Progenitor cell of endocrine pancreas (in vitro differentiated cells): ENCODE measurements around the gene ABHD18. TPM values are rescaled to one million over a fixed set of nuclear protein-coding genes. Genes with fewer than 3 reads are reported as not detected.

ENCODE experiments used
- DNase-seq: peaks from one replicate; pipeline ENCODE4 v3.0.0; 2021; ENCODE audit warnings: low spot score; ENCODE audit not compliant: unreplicated experiment
- H3K27ac Mint-ChIP-seq: 2 replicates; pipeline ENCODE4 v1.8.0; 2021; ENCODE audit warnings: mild to moderate bottlenecking, moderate library complexity, mixed read lengths
- H3K27me3 Mint-ChIP-seq: 2 replicates; pipeline ENCODE4 v1.8.0; 2021; ENCODE audit warnings: mixed read lengths
- H3K36me3 Mint-ChIP-seq: 2 replicates; pipeline ENCODE4 v1.8.0; 2022; ENCODE audit warnings: mixed read lengths; ENCODE audit not compliant: insufficient read depth
- H3K4me1 Mint-ChIP-seq: 2 replicates; pipeline ENCODE4 v1.8.0; 2021; ENCODE audit warnings: low read depth, mixed read lengths
- H3K4me3 Mint-ChIP-seq: 2 replicates; pipeline ENCODE4 v1.8.0; 2021; ENCODE audit warnings: low read depth, mild to moderate bottlenecking, moderate library complexity, mixed read lengths
- H3K9me3 Mint-ChIP-seq: 2 replicates; pipeline ENCODE4 v1.8.0; 2021; ENCODE audit warnings: low read depth, mixed read lengths
- CTCF ChIP-seq: fragments of 200-600 bp; sonication (generic); IDR thresholded peaks from one replicate; pipeline ENCODE4 v1.5.0; 2021; ENCODE audit warnings: antibody characterized with exemption, mild to moderate bottlenecking; ENCODE audit not compliant: unreplicated experiment
- total RNA-seq: library from RNA; stranded (reverse); gene quantifications from 2 replicates; pipeline ENCODE4 v1.2.1, GENCODE V29; 2021

ABHD18 gene
- total RNA-seq, 1 donor from 2014 or later: 19.4 TPM

GRCh38 chr4:128076464-128076863, 111.3 kb downstream of the ABHD18 start:
- Mint-ChIP-seq H3K36me3 (peaks cover 18% of the 10 kb centered on the region), H3K27me3 (no peaks in the 10 kb centered on the region), H3K4me3 (no peak overlapping the region), H3K9me3 (no peaks in the 10 kb centered on the region), H3K27ac (no peak overlapping the region), H3K4me1 (no peaks in the 10 kb centered on the region)
- TF ChIP-seq CTCF: no peak
- no peak for DNase-seq

Other genes starting within 250 kb of the ABHD18 start
- not detected in 2 replicates for gene SLC25A31, start 235.0 kb upstream of the ABHD18 start, total RNA-seq
- gene HSPA4L, start 183.1 kb upstream of the ABHD18 start, total RNA-seq: 3.5 and 4.8 TPM in 2 replicates
- 21.7 and 24.7 TPM in 2 replicates for gene PLK4, start 84.5 kb upstream of the ABHD18 start, total RNA-seq
- gene MFSD8, start 233 bp upstream of the ABHD18 start, total RNA-seq: 28.7 and 32.6 TPM in 2 replicates
- 22.3 and 23.2 TPM in 2 replicates for gene LARP1B, start 95.9 kb downstream of the ABHD18 start, total RNA-seq